HG03097 (cell line): ENCODE measurements around the gene THAP12.

Experiments
- ATAC-seq: cut with Tn5 transposase; IDR thresholded peaks from one replicate; pipeline ENCODE4 v1.9.1; 2021; ENCODE audit not compliant: unreplicated experiment, low FRiP score

The THAP12 gene

GRCh38 chr11:76380159-76380976 is 564 bp downstream of the THAP12 start:
- ATAC-seq: peak; percentile 0

- ATAC-seq: no peak
Observed at GRCh38 chr11:76379807-76380158, 1.1 kb downstream of the THAP12 start.

- no peak for ATAC-seq
Observed at GRCh38 chr11:76376746-76377558, 4.0 kb downstream of the THAP12 start.

- ATAC-seq: no peak
Observed at GRCh38 chr11:76371170-76371569, 9.8 kb downstream of the THAP12 start.

GRCh38 chr11:76369406-76369805 is 11.5 kb downstream of the THAP12 start:
- ATAC-seq: no peak

GRCh38 chr11:76368490-76368889 is 12.4 kb downstream of the THAP12 start:
- ATAC-seq: no peak

- no peak for ATAC-seq
Observed at GRCh38 chr11:76365038-76365679, 15.8 kb downstream of the THAP12 start.

- ATAC-seq: no peak
Observed at GRCh38 chr11:76362716-76363115, 18.2 kb downstream of the THAP12 start.

- ATAC-seq: no peak
Observed at GRCh38 chr11:76361776-76362175, 19.2 kb downstream of the THAP12 start.

GRCh38 chr11:76361374-76361773 is 19.6 kb downstream of the THAP12 start:
- ATAC-seq: no peak

GRCh38 chr11:76355172-76355571 is 25.8 kb downstream of the THAP12 start:
- ATAC-seq: no peak

- ATAC-seq: no peak
Observed at GRCh38 chr11:76348348-76348747, 32.6 kb downstream of the THAP12 start.

- ATAC-seq: no peak
Observed at GRCh38 chr11:76347466-76347865, 33.5 kb downstream of the THAP12 start.

- ATAC-seq: no peak
Observed at GRCh38 chr11:76339221-76339620, 41.7 kb downstream of the THAP12 start.

GRCh38 chr11:76337923-76338322 is 43.0 kb downstream of the THAP12 start:
- ATAC-seq: no peak

- ATAC-seq: no peak
Observed at GRCh38 chr11:76337469-76337868, 43.5 kb downstream of the THAP12 start.

GRCh38 chr11:76336597-76336996 is 44.3 kb downstream of the THAP12 start:
- no peak for ATAC-seq

GRCh38 chr11:76335842-76336241 is 45.1 kb downstream of the THAP12 start:
- no peak for ATAC-seq

- ATAC-seq: no peak
Observed at GRCh38 chr11:76334826-76335389, 46.0 kb downstream of the THAP12 start.

- ATAC-seq: no peak
Observed at GRCh38 chr11:76330651-76331050, 50.3 kb downstream of the THAP12 start.

- ATAC-seq: no peak
Observed at GRCh38 chr11:76329983-76330382, 50.9 kb downstream of the THAP12 start.
